CD4-positive, alpha-beta T cell (primary cell): Measurements from ENCODE around the gene SH3RF2. TPM values are rescaled to one million over a fixed set of nuclear protein-coding genes. Genes with fewer than 3 reads are reported as not detected.

Experiments
- ATAC-seq: fragments of 200-7000 bp; cut with Tn5 transposase; one replicate; pipeline ENCODE4 v1.10.0; 2022; ENCODE audit warnings: mild to moderate bottlenecking; ENCODE audit not compliant: poor library complexity
- CTCF ChIA-PET: fragments of 350-600 bp; sonication (Branson Sonifier 250); formaldehyde crosslinking; loops from one replicate; lab custom pipeline; 2021; ENCODE audit warnings: antibody characterized with exemption, inconsistent platforms; lab: Charles Lee
- POLR2A ChIA-PET: fragments of 350-600 bp; sonication (Branson Sonifier 250); formaldehyde crosslinking; loops from one replicate; lab custom pipeline; 2021; ENCODE audit warnings: antibody characterized with exemption, inconsistent platforms; lab: Charles Lee
- DNase-seq, 14 experiments: peaks; one replicate each; pipeline ENCODE4 v3.0.0-alpha.2; 2013 to 2020; ENCODE audit warnings: mixed read lengths in 2 of 14
- H3K27ac ChIP-seq, 2 donors: one replicate each; pipeline versions ENCODE4 v1.5.1 to v1.7.0; 2013; ENCODE audit warnings: low read length in 2 of 2, low read depth in 1 of 2, mild to moderate bottlenecking in 1 of 2
- H3K27me3 ChIP-seq, 2 experiments: 1 replicate in 1 of 2; 2 replicates in 1 of 2; pipeline versions ENCODE4 v1.6.1 to v1.7.0; 2013; ENCODE audit warnings: low read length in 2 of 2, control low read depth in 1 of 2, mild to moderate bottlenecking in 1 of 2, moderate library complexity in 1 of 2; ENCODE audit not compliant: insufficient read depth in 2 of 2, control insufficient read depth in 1 of 2
- H3K36me3 ChIP-seq: one replicate; pipeline ENCODE4 v1.6.1; 2013; ENCODE audit warnings: low read length, control low read depth; ENCODE audit not compliant: insufficient read depth
- H3K4me1 ChIP-seq: one replicate; pipeline ENCODE4 v1.6.1; 2013; ENCODE audit warnings: low read length, control low read depth; ENCODE audit not compliant: insufficient read depth
- H3K4me3 ChIP-seq: one replicate; pipeline ENCODE4 v1.5.1; 2013; ENCODE audit warnings: mild to moderate bottlenecking, low read length, moderate library complexity
- H3K9me3 ChIP-seq, 2 experiments: 1 replicate in 1 of 2; 2 replicates in 1 of 2; pipeline versions ENCODE4 v1.6.1 to v1.7.0; 2013; ENCODE audit warnings: low read length in 2 of 2, mild to moderate bottlenecking in 2 of 2, control low read depth in 1 of 2, moderate library complexity in 1 of 2; ENCODE audit not compliant: control insufficient read depth in 1 of 2, insufficient read depth in 1 of 2
- H3K27ac Mint-ChIP-seq: one replicate; pipeline ENCODE4 v1.8.0; 2020; ENCODE audit warnings: mixed read lengths
- H3K27me3 Mint-ChIP-seq: one replicate; pipeline ENCODE4 v1.8.0; 2021; ENCODE audit warnings: mixed read lengths
- H3K36me3 Mint-ChIP-seq: one replicate; pipeline ENCODE4 v1.8.0; 2021; ENCODE audit warnings: low read depth, mixed read lengths
- H3K4me1 Mint-ChIP-seq: one replicate; pipeline ENCODE4 v1.8.0; 2021; ENCODE audit warnings: low read depth, mixed read lengths
- H3K4me3 Mint-ChIP-seq: one replicate; pipeline ENCODE4 v1.8.0; 2020; ENCODE audit warnings: mild to moderate bottlenecking, mixed read lengths
- H3K9me3 Mint-ChIP-seq: one replicate; pipeline ENCODE4 v1.8.0; 2020; ENCODE audit warnings: mixed read lengths
- intact Hi-C, 2 experiments: fragments of 100-400 bp; cut with DNase I in 1 of 2; cut with micrococcal nuclease in 1 of 2; formaldehyde crosslinking; loops; one replicate each; pipeline versions ENCODE4 v1.15.1 to v1.9.0; 2023 to 2025; cut with DNase I, micrococcal nuclease
- total RNA-seq, 174 experiments: library from RNA in 2 of 174; stranded (reverse) in 2 of 174; gene quantifications; one replicate each; pipeline ENCODE4 v1.2.3 and lab custom pipeline; 2021 to 2026
- TF ChIP-seq, protein P1 (sequence below): fragments of 200-600 bp; IDR thresholded peaks from one replicate; pipeline ENCODE4 v1.8.0; 2022; ENCODE audit warnings: antibody characterized with exemption, mild to moderate bottlenecking

Gene SH3RF2
- total RNA-seq, 2 experiments from 2014 or later, result 0.11 to 0.42 TPM

DNA sequence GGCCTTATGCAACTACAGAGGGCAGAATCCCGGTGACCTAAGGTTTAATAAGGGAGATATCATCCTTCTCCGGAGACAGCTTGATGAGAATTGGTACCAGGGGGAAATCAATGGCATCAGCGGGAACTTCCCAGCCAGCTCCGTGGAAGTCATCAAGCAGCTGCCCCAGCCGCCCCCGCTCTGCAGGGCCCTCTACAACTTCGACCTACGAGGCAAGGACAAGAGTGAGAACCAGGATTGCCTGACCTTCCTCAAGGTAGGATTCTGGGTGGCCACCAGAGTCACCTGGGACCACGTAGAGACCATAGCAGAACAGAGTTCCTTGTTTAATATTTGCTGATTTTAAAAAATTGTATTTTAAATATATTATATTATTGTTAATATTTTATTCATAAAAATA is 63.7 kb downstream of the SH3RF2 start:
- no peaks in the 10 kb centered on the region for H3K4me1 ChIP-seq

DNA sequence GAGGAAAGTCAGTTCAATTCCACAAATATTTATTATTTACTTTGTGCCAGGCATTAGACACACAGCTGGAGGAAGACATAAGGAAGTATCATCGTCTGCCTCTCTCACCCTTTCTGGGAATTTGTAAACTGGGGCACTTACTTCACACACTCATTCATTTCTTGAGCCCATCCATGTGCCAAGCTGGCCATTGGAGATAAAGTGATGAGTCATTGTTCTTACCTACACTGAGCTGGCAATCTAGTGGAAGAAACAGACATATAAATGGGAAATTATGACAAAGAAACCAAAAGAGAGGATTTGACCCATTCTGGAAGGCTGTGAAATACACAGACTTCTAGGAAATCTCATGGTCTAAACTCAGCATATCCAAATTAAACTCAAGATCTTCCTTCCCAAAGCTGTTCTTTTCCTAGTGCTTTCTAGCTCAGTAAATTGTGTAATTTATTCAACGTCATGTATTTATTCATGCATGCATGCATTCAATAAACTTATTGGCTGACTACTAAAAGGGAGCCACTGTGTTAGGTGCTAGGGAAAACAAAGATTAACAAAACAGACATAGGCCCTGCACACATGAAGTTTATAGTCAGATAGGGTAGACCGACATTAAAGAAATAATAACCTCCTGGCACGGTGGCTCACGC is 65.3 kb downstream of the SH3RF2 start:
- DNase-seq (no peak), ATAC-seq (no peak)
- POLR2A ChIA-PET, result no interaction called here
- Histone ChIP-seq H3K9me3 (no peaks in the 10 kb centered on the region), H3K36me3 (no peaks in the 10 kb centered on the region), H3K4me1 (no peaks in the 10 kb centered on the region), H3K4me3 (no peak overlapping the region), H3K27me3 (no peaks in the 10 kb centered on the region), H3K27ac (no peak overlapping the region)
- CTCF ChIA-PET, result no interaction called here
- H3K9me3 Mint-ChIP-seq, result no peaks in the 10 kb centered on the region
- TF ChIP-seq, protein P1, sequence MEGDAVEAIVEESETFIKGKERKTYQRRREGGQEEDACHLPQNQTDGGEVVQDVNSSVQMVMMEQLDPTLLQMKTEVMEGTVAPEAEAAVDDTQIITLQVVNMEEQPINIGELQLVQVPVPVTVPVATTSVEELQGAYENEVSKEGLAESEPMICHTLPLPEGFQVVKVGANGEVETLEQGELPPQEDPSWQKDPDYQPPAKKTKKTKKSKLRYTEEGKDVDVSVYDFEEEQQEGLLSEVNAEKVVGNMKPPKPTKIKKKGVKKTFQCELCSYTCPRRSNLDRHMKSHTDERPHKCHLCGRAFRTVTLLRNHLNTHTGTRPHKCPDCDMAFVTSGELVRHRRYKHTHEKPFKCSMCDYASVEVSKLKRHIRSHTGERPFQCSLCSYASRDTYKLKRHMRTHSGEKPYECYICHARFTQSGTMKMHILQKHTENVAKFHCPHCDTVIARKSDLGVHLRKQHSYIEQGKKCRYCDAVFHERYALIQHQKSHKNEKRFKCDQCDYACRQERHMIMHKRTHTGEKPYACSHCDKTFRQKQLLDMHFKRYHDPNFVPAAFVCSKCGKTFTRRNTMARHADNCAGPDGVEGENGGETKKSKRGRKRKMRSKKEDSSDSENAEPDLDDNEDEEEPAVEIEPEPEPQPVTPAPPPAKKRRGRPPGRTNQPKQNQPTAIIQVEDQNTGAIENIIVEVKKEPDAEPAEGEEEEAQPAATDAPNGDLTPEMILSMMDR, result no peak
- H3K36me3 Mint-ChIP-seq, result no peaks in the 10 kb centered on the region
- peaks cover 11% of the 10 kb centered on the region for H3K27me3 Mint-ChIP-seq
- no peak overlapping the region for H3K4me3 Mint-ChIP-seq
- no peaks in the 10 kb centered on the region for H3K4me1 Mint-ChIP-seq
- H3K27ac Mint-ChIP-seq, result no peak overlapping the region
- intact Hi-C loops, result no loop called here

More for the DNA sequence above, 63.7 kb downstream of the SH3RF2 start:
- TF ChIP-seq, protein P1, result no peak
- DNase-seq (no peak), ATAC-seq (no peak)
- POLR2A ChIA-PET, result no interaction called here
- Mint-ChIP-seq H3K27me3 (peaks cover 11% of the 10 kb centered on the region), H3K4me1 (no peaks in the 10 kb centered on the region), H3K9me3 (no peaks in the 10 kb centered on the region), H3K36me3 (no peaks in the 10 kb centered on the region), H3K4me3 (no peak overlapping the region), H3K27ac (no peak overlapping the region)
- H3K36me3 ChIP-seq, result no peaks in the 10 kb centered on the region
- intact Hi-C loops, result no loop called here
- H3K9me3 ChIP-seq, result no peaks in the 10 kb centered on the region
- CTCF ChIA-PET, result no interaction called here
- H3K4me3 ChIP-seq, result no peak overlapping the region
- no peaks in the 10 kb centered on the region for H3K27me3 ChIP-seq
- no peak overlapping the region for H3K27ac ChIP-seq

DNA sequence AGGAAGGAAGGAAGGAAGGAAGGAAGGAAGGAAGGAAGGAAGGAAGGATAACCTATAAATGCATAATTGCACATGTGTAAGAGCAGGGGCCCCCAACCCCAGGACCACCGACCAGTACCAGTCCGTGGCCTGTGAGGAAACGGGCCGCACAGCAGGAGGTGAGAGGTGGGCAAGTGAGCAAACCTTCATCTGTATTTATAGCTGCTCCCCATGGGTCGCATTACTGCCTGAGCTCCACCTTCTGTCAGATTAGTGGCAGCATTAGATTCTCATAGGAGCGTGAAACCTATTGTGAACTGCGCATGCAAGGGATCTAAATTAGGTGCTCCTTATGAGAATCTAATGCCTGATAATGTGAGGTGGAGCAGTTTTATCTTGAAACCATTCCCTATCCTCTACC is 66.1 kb downstream of the SH3RF2 start:
- Histone ChIP-seq H3K27me3 (no peaks in the 10 kb centered on the region), H3K4me3 (no peak overlapping the region), H3K36me3 (no peaks in the 10 kb centered on the region), H3K27ac (no peak overlapping the region), H3K9me3 (no peaks in the 10 kb centered on the region), H3K4me1 (no peaks in the 10 kb centered on the region)
- no peak overlapping the region for H3K27ac Mint-ChIP-seq
- peaks cover 11% of the 10 kb centered on the region for H3K27me3 Mint-ChIP-seq
- ChIA-PET POLR2A (no interaction called here), CTCF (no interaction called here)
- H3K9me3 Mint-ChIP-seq, result peaks cover 4% of the 10 kb centered on the region
- no peaks in the 10 kb centered on the region for H3K36me3 Mint-ChIP-seq
- no peaks in the 10 kb centered on the region for H3K4me1 Mint-ChIP-seq
- ATAC-seq (no peak), DNase-seq (no peak)
- intact Hi-C loops, result no loop called here
- TF ChIP-seq, protein P1, result no peak
- H3K4me3 Mint-ChIP-seq, result no peak overlapping the region
